Measurements from ENCODE around the gene NCS1. TPM values are rescaled to one million over a fixed set of nuclear protein-coding genes. Genes with fewer than 3 reads are reported as not detected.

NCS1 gene
- total and polyA plus RNA-seq, 2 of the 8 experiments (the other 6 are each of a cell fraction or from before 2014, with no cell fraction given) = 34.7 to 47.6 TPM

DNA sequence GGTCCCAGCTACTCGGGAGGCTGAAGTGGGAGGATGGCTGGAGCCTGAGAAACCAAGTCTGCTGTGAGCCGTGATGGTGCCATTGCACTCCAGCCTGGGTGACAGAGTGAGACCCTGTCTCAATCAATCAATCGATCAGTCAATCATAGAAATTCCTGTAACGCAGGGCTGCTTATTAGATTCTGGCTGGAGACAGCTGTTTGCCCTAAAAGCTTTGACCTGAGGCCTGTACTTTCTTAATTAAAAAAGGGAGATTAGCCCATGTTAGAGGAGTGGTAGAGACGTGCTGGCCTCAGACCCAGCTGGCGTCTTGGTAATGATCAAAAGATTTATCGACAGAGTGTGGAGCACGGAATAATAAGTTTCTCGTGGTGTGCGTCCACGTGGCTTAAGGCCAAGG lies 52.9 kb downstream of the NCS1 start:
- Histone ChIP-seq H4K5ac (ENCODE audit: insufficient read length, low read depth, low read length) (no peak overlapping the region), H3K4me3 (ENCODE audit: extremely low read depth in 1 of 4, insufficient read depth in 2 of 4, low read depth in 3 of 4, low read length in 4 of 4) (no peak overlapping the region), H3K56ac (replicated peaks; ENCODE audit: insufficient read length, low read depth, low read length) (no peak overlapping the region), H3K4ac (replicated peaks; ENCODE audit: insufficient read length, low read depth, low read length) (no peak overlapping the region), H2BK12ac (ENCODE audit: low read depth, low read length) (no peak overlapping the region), H3K79me1 (ENCODE audit: low read depth, low read length) (peaks cover 2% of the 10 kb centered on the region; the same call in 1 of the 2 replicates), H3K79me2 (ENCODE audit: control insufficient read depth in 1 of 2, insufficient read depth in 2 of 2, low read length in 2 of 2) (no peaks in the 10 kb centered on the region), H3K23me2 (ENCODE audit: low read depth, low read length) (0 out of 2 replicates have a peak, but pooled peaks cover 2% of the 10 kb centered on the region), H3K27ac (ENCODE audit: low read depth, low read length) (no peak overlapping the region), H3K36me3 (ENCODE audit: control insufficient read depth in 2 of 4, insufficient read depth in 4 of 4, low read length in 3 of 4) (peaks cover 0 to 16% (median 7%) of the 10 kb centered on the region in 4 experiments; a peak in 5 of 8 replicates), H2BK15ac (ENCODE audit: low read length) (no peak overlapping the region), H2AK5ac (ENCODE audit: low read depth, low read length) (no peak overlapping the region), H3K27me3 (replicated peaks in 1 of 4; ENCODE audit: control insufficient read depth in 3 of 4, extremely low read depth in 1 of 4, insufficient read depth in 3 of 4, low read length in 3 of 4) (no peaks in the 10 kb centered on the region), H4K20me1 (replicated peaks in 1 of 2; ENCODE audit: control insufficient read depth in 1 of 2, insufficient read depth in 2 of 2, low read length in 2 of 2) (no peaks in the 10 kb centered on the region), H3K4me2 (ENCODE audit: insufficient read depth in 1 of 2, low read depth in 2 of 2, low read length in 2 of 2) (no peak overlapping the region), H2BK120ac (replicated peaks; ENCODE audit: low read depth, low read length) (no peak overlapping the region), H3K18ac (ENCODE audit: extremely low read depth, low read length) (no peak overlapping the region), H3K9me3 (ENCODE audit: insufficient read depth in 2 of 2, low read depth in 1 of 2, low read length in 1 of 2) (peaks cover 4 to 7% of the 10 kb centered on the region in 2 experiments; a peak in 3 of 4 replicates), H3K14ac (ENCODE audit: insufficient read length) (no peak overlapping the region), H2AFZ (ENCODE audit: low read length) (no peak overlapping the region), H3K9ac (replicated peaks in 1 of 4; ENCODE audit: extremely low read depth in 1 of 4, low read depth in 3 of 4, low read length in 3 of 4) (no peak overlapping the region), H3K4me1 (replicated peaks in 1 of 4; ENCODE audit: control insufficient read depth in 3 of 4, insufficient read depth in 4 of 4, low read length in 3 of 4) (no peaks in the 10 kb centered on the region), H2BK5ac (ENCODE audit: low read depth, low read length) (no peak overlapping the region), H2BK20ac (ENCODE audit: low read length) (no peak overlapping the region), H4K8ac (ENCODE audit: extremely low read depth, insufficient read depth, low read length) (no peak overlapping the region), H4K91ac (replicated peaks; ENCODE audit: insufficient read length, low read length) (no peak overlapping the region), H3K23ac (ENCODE audit: insufficient read length) (no peak overlapping the region)
- POLR2A ChIA-PET (ENCODE audit: partially characterized antibody) = interaction anchor here (1.4 kb wide), 1 partner anchor 43 kb away, joined by 3 read pairs; no protein-coding TSS in a partner anchor
- DNase-seq (ENCODE audit: low read depth in 1 of 2, low spot score in 2 of 2) (no peak), FAIRE-seq (no peak)
- 79% methylated on average over 11 of the region's 11 CpGs; no CpG with 5 or more reads in 1 of the 2 experiments for WGBS, 2 experiments (ENCODE audit: extremely low coverage in 1 of 2, insufficient coverage in 1 of 2, insufficient read length in 1 of 2, insufficient replicate concordance in 2 of 2, low coverage in 1 of 2, low lambda C conversion rate in 2 of 2, missing lambda C conversion rate in 1 of 2)
- CTCF ChIA-PET (ENCODE audit: partially characterized antibody) = interaction anchor here (0.8 to 3.2 kb wide), 4 partner anchors 11 to 117 kb away, joined by 3 to 11 read pairs (median 4); no protein-coding TSS in a partner anchor
- TF ChIP-seq BACH1 (IDR thresholded peaks at IDR 0.05; ENCODE audit: low read length) = no peak

Data from H1 (cell line).